HG02870 (cell line): ENCODE measurements around the gene FAM193A.
"Not testable (repeated sequence)": the region's sequence is repeated elsewhere in the genome, so short reads cannot be mapped to it uniquely, and the experiment has no call there.

Experiments
- ATAC-seq: cut with Tn5 transposase; IDR thresholded peaks from one replicate; pipeline ENCODE4 v1.9.1; 2021; ENCODE audit warnings: mild to moderate bottlenecking, moderate library complexity; ENCODE audit not compliant: unreplicated experiment

The FAM193A gene

GRCh38 chr4:2648159-2648814 lies 111.8 kb downstream of the FAM193A start:
- no peak for ATAC-seq

GRCh38 chr4:2649604-2650114 lies 113.2 kb downstream of the FAM193A start:
- ATAC-seq: no peak

- no peak for ATAC-seq
These were observed 113.8 kb downstream of the FAM193A start for GRCh38 chr4:2650276-2650675.

GRCh38 chr4:2651546-2651945 lies 115.1 kb downstream of the FAM193A start:
- ATAC-seq: no peak

- no peak for ATAC-seq
These were observed 115.6 kb downstream of the FAM193A start for GRCh38 chr4:2651998-2652397.

GRCh38 chr4:2652415-2653160 lies 116.1 kb downstream of the FAM193A start:
- ATAC-seq: no peak

- no peak for ATAC-seq
These were observed 124.3 kb downstream of the FAM193A start for GRCh38 chr4:2660596-2661211.

GRCh38 chr4:2662598-2662997 lies 126.2 kb downstream of the FAM193A start:
- ATAC-seq: no peak

- no peak for ATAC-seq
These were observed 126.8 kb downstream of the FAM193A start for GRCh38 chr4:2663275-2663674.

GRCh38 chr4:2666722-2667247 lies 130.3 kb downstream of the FAM193A start:
- no peak for ATAC-seq

GRCh38 chr4:2667428-2667827 lies 131.0 kb downstream of the FAM193A start:
- no peak for ATAC-seq

- ATAC-seq: no peak
These were observed 134.9 kb downstream of the FAM193A start for GRCh38 chr4:2671267-2671895.

- no peak for ATAC-seq
These were observed 135.6 kb downstream of the FAM193A start for GRCh38 chr4:2672082-2672481.

- ATAC-seq: no peak
These were observed 136.3 kb downstream of the FAM193A start for GRCh38 chr4:2672700-2673099.

- no peak for ATAC-seq
These were observed 136.7 kb downstream of the FAM193A start for GRCh38 chr4:2673157-2673556.

- not testable (repeated sequence) for ATAC-seq
These were observed 143.3 kb downstream of the FAM193A start for GRCh38 chr4:2679762-2680161.

GRCh38 chr4:2684486-2684885 lies 148.0 kb downstream of the FAM193A start:
- ATAC-seq: no peak

- no peak for ATAC-seq
These were observed 149.1 kb downstream of the FAM193A start for GRCh38 chr4:2685541-2685940.

GRCh38 chr4:2686379-2687265 lies 150.2 kb downstream of the FAM193A start:
- ATAC-seq: no peak

GRCh38 chr4:2688281-2688680 lies 151.8 kb downstream of the FAM193A start:
- ATAC-seq: no peak
